ENCODE results near the gene GAGE1. TPM values are rescaled to one million over a fixed set of nuclear protein-coding genes. Genes with fewer than 3 reads are reported as not detected.

GAGE1 gene
- total and polyA plus RNA-seq, 9 of the 15 experiments (the other 6 are each of a cell fraction or from before 2014, with no cell fraction given) = 204 to 1,651 (median 472) TPM

- TF ChIP-seq E2F6 (IDR thresholded peaks at IDR 0.05; ENCODE audit: borderline replicate concordance in 1 of 2, extremely low read depth in 1 of 2, insufficient read depth in 1 of 2, insufficient read length in 1 of 2, low read depth in 1 of 2, low read length in 1 of 2, poor library complexity in 1 of 2, severe bottlenecking in 1 of 2) (no peak), PYGO2 (tag; IDR thresholded peaks at IDR 0.05) (no peak), TGIF2 (CRISPR knock-in tag; IDR thresholded peaks at IDR 0.05) (no peak), ZSCAN32 (CRISPR knock-in tag; IDR thresholded peaks at IDR 0.05) (no peak), STAT5A (IDR thresholded peaks at IDR 0.05; ENCODE audit: borderline replicate concordance, low read length) (no peak), SP1 (CRISPR knock-in tag; IDR thresholded peaks at IDR 0.05) (no peak), RHOXF2B (CRISPR knock-in tag; conservative IDR thresholded peaks at IDR 0.05) (no peak), ZNF76 (CRISPR knock-in tag; IDR thresholded peaks at IDR 0.05; ENCODE audit: borderline replicate concordance) (no peak), FOXM1 (IDR thresholded peaks at IDR 0.05; ENCODE audit: low read depth) (no peak), FOXM1 (CRISPR knock-in tag; IDR thresholded peaks at IDR 0.05; ENCODE audit: low read depth) (no peak), THAP12 (CRISPR knock-in tag; IDR thresholded peaks at IDR 0.05) (no peak), PURB (CRISPR knock-in tag; IDR thresholded peaks at IDR 0.05; ENCODE audit: low read depth) (no peak)
- TF ChIP-seq, protein P1, sequence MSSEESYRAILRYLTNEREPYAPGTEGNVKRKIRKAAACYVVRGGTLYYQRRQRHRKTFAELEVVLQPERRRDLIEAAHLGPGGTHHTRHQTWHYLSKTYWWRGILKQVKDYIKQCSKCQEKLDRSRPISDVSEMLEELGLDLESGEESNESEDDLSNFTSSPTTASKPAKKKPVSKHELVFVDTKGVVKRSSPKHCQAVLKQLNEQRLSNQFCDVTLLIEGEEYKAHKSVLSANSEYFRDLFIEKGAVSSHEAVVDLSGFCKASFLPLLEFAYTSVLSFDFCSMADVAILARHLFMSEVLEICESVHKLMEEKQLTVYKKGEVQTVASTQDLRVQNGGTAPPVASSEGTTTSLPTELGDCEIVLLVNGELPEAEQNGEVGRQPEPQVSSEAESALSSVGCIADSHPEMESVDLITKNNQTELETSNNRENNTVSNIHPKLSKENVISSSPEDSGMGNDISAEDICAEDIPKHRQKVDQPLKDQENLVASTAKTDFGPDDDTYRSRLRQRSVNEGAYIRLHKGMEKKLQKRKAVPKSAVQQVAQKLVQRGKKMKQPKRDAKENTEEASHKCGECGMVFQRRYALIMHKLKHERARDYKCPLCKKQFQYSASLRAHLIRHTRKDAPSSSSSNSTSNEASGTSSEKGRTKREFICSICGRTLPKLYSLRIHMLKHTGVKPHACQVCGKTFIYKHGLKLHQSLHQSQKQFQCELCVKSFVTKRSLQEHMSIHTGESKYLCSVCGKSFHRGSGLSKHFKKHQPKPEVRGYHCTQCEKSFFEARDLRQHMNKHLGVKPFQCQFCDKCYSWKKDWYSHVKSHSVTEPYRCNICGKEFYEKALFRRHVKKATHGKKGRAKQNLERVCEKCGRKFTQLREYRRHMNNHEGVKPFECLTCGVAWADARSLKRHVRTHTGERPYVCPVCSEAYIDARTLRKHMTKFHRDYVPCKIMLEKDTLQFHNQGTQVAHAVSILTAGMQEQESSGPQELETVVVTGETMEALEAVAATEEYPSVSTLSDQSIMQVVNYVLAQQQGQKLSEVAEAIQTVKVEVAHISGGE (CRISPR knock-in tag; IDR thresholded peaks at IDR 0.05) = no peak
These were observed 28.4 kb downstream of the GAGE1 start (continued) for GRCh38 chrX:49627086-49627777.

All from K562 (cell line).